ENCODE results near the gene GATD1. TPM values are rescaled to one million over a fixed set of nuclear protein-coding genes. Genes with fewer than 3 reads are reported as not detected.
A peak's percentile ranks its signal among the peaks of the same experiment; 100 is the strongest.

The GATD1 gene
- total RNA-seq, 4 donors from 2014 or later: 22.1 to 41.4 (median 27.3) TPM

GRCh38 chr11:811446-812245 lies 34.4 kb upstream of the GATD1 start:
- no peak for DNase-seq (ENCODE audit: low spot score in 2 of 2)
- Histone ChIP-seq H3K9me3 (no peaks in the 10 kb centered on the region), H3K4me3 (peak overlapping the region in 1 of 4 donors; percentile 90), H3K4me1 (peaks cover 0 to 34% (median 21%) of the 10 kb centered on the region in 4 donors), H3K27ac (peak overlapping the region in 2 of 4 donors; percentile 96 to 97), H3K36me3 (peaks cover 0 to 47% (median 7%) of the 10 kb centered on the region in 3 donors), H3K27me3 (no peaks in the 10 kb centered on the region)
- 66 to 72% methylated on average over 14 of the region's 14 CpGs for WGBS, 2 donors
- TF ChIP-seq EP300 (IDR thresholded peaks at IDR 0.05): no peak
- no peak for TF ChIP-seq POLR2A (IDR thresholded peaks at IDR 0.05)
- no peak for TF ChIP-seq CTCF (IDR thresholded peaks at IDR 0.05)

DNA sequence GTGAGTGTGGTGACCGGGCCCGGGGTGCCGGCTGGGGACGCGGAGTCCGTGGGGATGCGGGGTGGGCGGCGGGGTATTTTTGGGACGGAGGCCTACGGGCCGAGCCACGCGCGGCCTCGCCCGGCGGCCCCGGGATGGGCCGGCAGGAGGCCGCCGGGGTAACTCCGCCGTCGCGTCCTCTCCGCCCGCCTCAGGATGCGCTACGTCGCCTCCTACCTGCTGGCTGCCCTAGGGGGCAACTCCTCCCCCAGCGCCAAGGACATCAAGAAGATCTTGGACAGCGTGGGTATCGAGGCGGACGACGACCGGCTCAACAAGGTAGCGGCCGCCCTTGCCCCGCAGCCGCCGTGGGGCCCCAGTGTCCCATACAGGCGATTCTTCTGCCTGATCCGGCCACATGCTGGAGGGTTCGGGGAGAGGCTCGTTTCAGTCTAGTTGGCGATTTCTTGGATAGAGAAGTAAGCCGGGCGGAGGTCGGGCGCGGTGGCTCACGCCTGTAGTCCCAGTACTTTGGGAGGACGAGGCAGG lies 32.8 kb upstream of the GATD1 start:
- 1% methylated on average over 14 to 47 of the region's 55 CpGs for whole genome bisulfite sequencing, 2 donors

GRCh38 chr11:809287-810039 lies 32.2 kb upstream of the GATD1 start, which contains the start of gene RPLP2:
Gene RPLP2 (plus strand): TSS chr11:809967. CDS start chr11:810235, 268 bp downstream.
- H3K4me3 ChIP-seq: peak within 1 kb of the TSS; percentile 71 to 92 (median 84)
- peak within 1 kb of the TSS; percentile 96 to 98 (median 97) for H3K27ac ChIP-seq
- no peaks in the 10 kb centered on the region for H3K27me3 ChIP-seq
- peak; percentile 95 to 97 for DNase-seq (ENCODE audit: low spot score in 2 of 2)
- peaks cover 0 to 49% (median 27%) of the 10 kb centered on the region in 4 donors for H3K4me1 ChIP-seq
- TF ChIP-seq EP300 (IDR thresholded peaks at IDR 0.05) (peak; percentile 88 to 97), CTCF (IDR thresholded peaks at IDR 0.05) (peak in 1 of 5 experiments; percentile 49), POLR2A (IDR thresholded peaks at IDR 0.05) (peak; percentile 92 to 94)
- no peaks in the 10 kb centered on the region for H3K9me3 ChIP-seq
- 0% methylated on average over 36 to 48 of the region's 81 CpGs for WGBS, 2 donors
- peaks cover 0 to 33% (median 7%) of the 10 kb centered on the region in 3 donors for H3K36me3 ChIP-seq

More for the DNA sequence above, 32.8 kb upstream of the GATD1 start:
- no peaks in the 10 kb centered on the region for H3K9me3 ChIP-seq
- peak overlapping the region; percentile 96 to 98 (median 97) for H3K27ac ChIP-seq
- TF ChIP-seq EP300 (IDR thresholded peaks at IDR 0.05) (no peak), POLR2A (IDR thresholded peaks at IDR 0.05) (peak in 1 of 2 donors; percentile 59), CTCF (IDR thresholded peaks at IDR 0.05) (peak in 1 of 5 experiments; percentile 27)
- no peak for DNase-seq (ENCODE audit: low spot score in 2 of 2)
- H3K27me3 ChIP-seq: no peaks in the 10 kb centered on the region
- peaks cover 0 to 43% (median 21%) of the 10 kb centered on the region in 4 donors for H3K4me1 ChIP-seq
- peaks cover 0 to 39% (median 7%) of the 10 kb centered on the region in 3 donors for H3K36me3 ChIP-seq
- peak overlapping the region; percentile 71 to 92 (median 84) for H3K4me3 ChIP-seq

DNA sequence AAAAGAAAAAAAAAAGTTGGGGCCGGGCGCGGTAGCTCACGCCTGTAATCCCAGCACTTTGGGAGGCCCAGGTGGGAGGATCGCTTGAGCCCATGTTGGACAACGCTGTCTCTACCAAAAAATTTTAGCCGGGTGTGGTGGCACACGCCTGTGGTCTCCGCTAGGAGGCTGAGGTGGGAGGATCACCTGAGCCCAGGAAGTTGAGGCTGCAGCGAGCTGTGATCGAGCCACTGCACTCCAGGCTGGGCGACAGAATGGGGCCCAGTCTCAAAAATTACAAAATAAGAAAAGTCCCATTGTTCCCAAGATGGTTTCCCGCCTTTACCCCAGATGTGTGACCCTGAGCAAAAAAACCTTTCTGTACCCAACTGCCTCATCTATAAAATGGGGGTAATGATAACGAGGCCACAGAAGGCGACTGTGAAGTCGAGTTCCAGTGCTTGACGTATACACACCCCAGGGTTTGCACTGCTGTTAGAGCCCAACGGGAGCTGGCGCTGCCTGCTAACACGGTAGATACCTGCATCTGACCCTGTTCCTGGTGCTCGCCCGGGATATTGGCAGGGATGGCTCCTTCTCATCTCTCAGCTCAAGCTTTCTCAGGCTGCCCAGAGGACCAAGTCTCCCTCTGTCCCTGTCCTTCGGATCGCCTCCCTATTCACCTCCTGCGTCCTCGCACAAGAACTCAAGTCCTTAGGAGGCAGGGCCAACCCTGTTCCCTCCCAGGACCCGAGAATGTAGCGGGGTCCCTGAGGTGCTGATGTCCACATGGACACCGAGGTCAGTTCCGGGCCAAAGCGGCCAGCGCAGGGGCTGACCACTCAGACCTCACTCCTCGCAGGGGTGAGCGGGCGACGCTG lies 31.4 kb upstream of the GATD1 start:
- Histone ChIP-seq H3K4me1 (peaks cover 0 to 57% (median 31%) of the 10 kb centered on the region in 4 donors), H3K4me3 (peak overlapping the region; percentile 71 to 92 (median 84)), H3K27ac (peak overlapping the region; percentile 96 to 98 (median 97)), H3K27me3 (no peaks in the 10 kb centered on the region), H3K9me3 (no peaks in the 10 kb centered on the region), H3K36me3 (peaks cover 0 to 27% (median 7%) of the 10 kb centered on the region in 3 donors)
- TF ChIP-seq POLR2A (IDR thresholded peaks at IDR 0.05) (no peak), CTCF (IDR thresholded peaks at IDR 0.05) (no peak), EP300 (IDR thresholded peaks at IDR 0.05) (no peak)
- 30 to 39% methylated on average over 27 to 35 of the region's 36 CpGs for WGBS, 2 donors
- no peak for DNase-seq (ENCODE audit: low spot score in 2 of 2)

All from tibial nerve (tissue), 4 donors.